GM12891 (cell line): ENCODE results near the gene SHISA9.

ENCODE experiments used
- POLR2A ChIP-seq: IDR thresholded peaks from 2 replicates; pipeline ENCODE4 v1.6.1; 2011; ENCODE audit warnings: low read depth, low read length, control low read depth
- POLR2AphosphoS5 ChIP-seq: IDR thresholded peaks from 2 replicates; pipeline ENCODE4 v1.6.1; 2011; ENCODE audit warnings: low read depth, low read length, control low read depth
- TAF1 ChIP-seq: IDR thresholded peaks from 2 replicates; pipeline ENCODE4 v1.6.1; 2011; ENCODE audit warnings: low read depth, low read length, control low read depth

DNA sequence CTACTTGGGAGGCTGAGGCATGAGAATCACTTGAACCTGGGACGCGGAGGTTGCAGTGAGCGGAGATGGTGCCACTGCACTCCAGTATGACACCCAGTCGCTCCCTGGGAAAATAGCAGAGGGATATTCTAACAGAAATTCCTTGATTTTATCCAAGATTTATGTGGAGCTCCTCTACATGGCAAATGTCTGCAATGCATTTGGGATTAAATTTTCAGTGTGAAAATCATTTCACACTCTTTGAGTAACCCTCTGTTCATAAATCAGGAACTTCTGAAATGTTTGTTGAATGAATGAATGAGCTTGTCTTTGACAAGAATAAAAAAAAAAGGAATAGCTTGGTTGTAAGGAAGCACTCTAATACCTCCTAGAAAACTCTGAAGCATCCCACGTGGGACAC lies 305.8 kb downstream of the SHISA9 start:
- TF ChIP-seq POLR2AphosphoS5 (no peak), POLR2A (no peak), TAF1 (no peak)
